Colon (tissue), 2 donors: ENCODE data around the gene OAT.
"Not testable (repeated sequence)": the region's sequence is repeated elsewhere in the genome, so short reads cannot be mapped to it uniquely, and the experiment has no call there.

Source experiments
- FAIRE-seq: peaks from 2 replicates; lab custom pipeline; 2012; peaks lifted over from hg19 to GRCh38; lab: Jason Lieb, UNC
- donor health status: control.
- donor health status: control.

OAT gene

GRCh38 chr10:124378881-124379471, 39.7 kb downstream of the OAT start:
- FAIRE-seq: no peak

DNA sequence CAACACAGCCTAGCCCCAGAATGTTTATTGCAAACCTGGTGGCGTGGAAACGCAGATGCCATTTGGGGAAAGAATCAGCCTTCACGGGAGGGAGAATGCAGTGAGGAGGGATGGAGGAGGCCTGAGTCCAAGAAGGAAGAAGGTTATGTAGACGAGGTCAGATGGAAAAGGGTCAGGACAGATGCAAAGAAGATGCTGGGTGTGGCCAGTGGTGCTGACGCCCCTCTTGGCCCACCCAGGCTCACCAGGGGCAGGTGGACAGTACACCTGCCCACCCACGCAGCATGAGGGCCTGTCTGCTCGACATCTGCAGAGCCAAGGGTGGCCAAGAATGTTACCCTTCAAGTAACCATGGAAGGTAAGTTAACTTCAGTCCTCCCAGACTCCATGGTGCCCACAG, 40.5 kb downstream of the OAT start:
- FAIRE-seq: no peak

DNA sequence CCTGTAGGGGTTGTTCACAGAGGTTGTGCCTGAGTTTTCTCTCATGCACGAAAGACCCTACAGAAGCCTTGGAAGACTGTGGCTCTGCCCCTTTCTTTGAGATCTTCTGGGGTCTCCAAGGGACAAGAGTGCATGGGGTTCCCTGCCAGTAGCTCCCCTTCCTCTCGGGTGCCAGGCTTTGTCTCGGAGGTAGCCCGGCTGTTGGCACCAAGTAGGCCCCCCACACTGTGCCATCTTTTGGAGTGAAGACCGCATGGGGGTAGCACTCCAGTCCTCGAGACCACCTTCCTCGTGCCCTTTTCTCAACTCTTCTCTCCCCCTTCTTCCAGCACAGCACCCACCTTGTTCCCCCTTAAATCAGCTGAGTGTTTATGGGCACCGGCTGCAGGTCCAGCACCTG, 41.6 kb downstream of the OAT start:
- no peak for FAIRE-seq

DNA sequence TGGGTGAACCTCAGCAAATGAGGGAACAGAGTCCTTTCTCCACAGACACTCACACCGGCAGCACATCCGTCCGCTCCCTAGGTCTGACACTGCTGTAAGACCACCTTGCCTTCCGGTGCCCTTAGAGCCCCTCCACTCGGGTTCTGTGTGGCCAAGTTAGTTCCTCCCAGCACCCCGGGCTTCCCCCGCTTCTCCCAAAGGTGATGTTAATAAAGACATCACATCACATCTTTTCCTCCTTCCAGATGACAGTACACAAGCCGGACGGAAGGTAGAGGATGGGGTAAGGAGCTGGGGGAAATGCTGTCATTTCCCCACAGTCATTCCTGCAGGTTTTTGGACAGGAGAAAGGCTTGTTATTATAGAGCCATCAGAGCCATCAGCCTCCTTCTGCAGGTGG, 42.3 kb downstream of the OAT start:
- FAIRE-seq: no peak

DNA sequence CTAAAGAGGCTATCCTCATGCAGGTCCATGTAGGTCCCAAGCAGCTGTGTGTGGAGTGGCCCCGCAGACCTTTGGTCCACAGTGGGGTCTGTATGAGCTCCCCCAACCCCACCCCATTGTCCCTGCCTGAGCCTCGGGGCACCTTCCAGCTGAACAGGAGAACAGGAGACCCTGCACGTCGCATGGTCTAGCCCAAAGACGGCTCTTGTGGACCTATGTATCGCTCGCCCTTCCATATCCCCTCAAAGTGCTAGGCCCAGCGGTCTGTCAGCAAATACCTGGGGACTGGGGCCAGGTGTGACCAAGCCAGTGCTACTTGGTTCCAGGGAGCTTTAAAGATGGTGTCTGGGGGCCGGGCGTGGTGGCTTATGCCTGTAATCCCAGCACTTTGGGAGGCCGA, 43.0 kb downstream of the OAT start:
- no peak for FAIRE-seq

DNA sequence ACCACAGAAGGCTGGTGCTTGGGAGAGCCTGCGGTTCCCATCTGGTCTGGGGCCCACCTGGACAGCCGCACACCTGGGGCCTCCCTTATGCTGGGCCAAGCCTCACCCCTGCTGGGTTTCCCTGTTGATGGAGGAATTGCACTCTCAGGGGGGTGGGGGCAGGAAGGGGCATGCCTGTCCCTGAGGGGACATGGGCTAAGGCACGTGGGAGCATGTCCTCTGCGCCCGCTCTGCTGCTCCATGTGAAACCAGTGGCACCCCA, 43.4 kb downstream of the OAT start:
- no peak for FAIRE-seq

- no peak for FAIRE-seq
Observed at GRCh38 chr10:124374535-124375352, 44.0 kb downstream of the OAT start.

DNA sequence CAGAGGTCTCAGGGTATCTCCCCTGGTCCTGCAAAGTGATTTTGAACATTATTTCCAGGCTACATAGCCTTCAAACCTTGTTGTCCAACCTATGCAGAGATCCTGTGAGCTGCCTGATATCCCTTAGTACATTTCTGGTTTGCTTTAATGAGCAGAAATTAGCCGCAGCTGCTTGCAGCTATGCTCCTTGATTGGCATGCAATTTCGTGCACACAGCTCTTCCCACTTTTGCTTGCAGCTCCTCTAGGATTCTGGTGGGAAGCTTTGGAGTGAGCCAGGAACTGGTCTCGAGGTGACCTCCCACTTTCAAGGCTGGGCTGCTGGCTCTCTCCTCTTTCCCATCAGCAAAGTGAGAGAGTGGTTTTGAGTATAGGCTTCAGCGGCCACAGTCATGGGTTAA, 45.8 kb downstream of the OAT start:
- FAIRE-seq: no peak

- no peak for FAIRE-seq
Observed at GRCh38 chr10:124370426-124370825, 48.3 kb downstream of the OAT start.

GRCh38 chr10:124369986-124370385, 48.7 kb downstream of the OAT start:
- no peak for FAIRE-seq

- FAIRE-seq: not testable (repeated sequence)
Observed at GRCh38 chr10:124369533-124369932, 49.2 kb downstream of the OAT start.

DNA sequence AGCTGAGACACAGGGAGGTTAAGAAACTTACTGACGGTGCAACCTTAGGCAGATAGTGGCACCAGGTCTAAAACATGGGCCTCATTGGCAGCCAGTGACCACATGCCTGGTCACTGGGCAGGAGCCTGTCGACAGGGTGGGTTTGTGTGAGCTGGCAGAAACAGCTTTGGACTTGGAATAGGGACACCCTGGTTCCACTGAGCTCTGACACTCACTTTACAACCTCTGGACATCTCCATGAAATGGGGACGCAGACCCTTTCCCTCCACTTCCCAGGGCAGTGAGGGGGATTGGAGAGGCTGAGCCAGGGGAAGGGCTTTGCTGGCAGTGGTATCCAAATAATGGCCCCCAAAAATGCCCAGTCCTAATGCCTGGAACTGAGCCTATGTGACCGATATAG, 49.7 kb downstream of the OAT start:
- no peak for FAIRE-seq

GRCh38 chr10:124367936-124368335, 50.8 kb downstream of the OAT start:
- FAIRE-seq: no peak

DNA sequence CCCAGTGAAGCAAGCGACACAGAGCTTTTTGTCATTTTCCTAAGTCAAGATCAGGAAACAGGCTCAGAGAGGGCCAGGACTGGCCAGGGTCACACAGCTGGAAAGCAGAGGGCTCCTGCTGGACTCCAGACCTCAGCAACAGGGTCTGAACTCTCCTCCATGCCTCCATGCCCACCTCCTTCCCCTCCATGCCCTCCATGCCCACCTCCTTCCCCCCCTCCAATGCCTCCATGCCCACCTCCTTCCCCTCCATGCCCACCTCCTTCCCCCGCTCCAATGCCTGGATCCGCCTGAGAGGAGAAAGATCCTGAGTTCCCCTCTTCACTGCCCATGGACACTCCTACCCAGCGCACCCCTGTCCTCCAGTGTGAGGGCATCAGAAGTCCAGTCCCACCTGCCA, 51.3 kb downstream of the OAT start:
- FAIRE-seq: no peak

- no peak for FAIRE-seq
Observed at GRCh38 chr10:124366825-124367224, 51.9 kb downstream of the OAT start.

- no peak for FAIRE-seq
Observed at GRCh38 chr10:124366343-124366742, 52.4 kb downstream of the OAT start.

DNA sequence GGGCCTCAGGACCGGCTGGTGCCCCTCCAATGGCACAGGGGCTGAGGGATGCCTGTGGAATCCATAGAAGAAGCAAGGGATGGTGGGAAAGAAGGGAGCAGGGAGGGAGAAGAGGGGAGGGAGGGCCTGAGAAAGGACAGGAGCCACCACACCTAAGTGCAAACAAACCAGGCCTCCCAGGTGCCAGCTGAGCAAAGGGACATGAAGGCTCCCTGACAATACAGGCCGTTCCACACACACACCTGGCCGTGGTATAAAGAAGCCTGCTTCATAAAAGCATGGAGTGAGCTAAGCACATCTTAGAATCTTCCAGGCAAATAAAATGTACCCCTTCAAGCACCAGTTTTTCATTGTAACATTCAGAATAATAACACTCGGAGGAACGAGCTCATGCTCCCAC, 54.0 kb downstream of the OAT start:
- FAIRE-seq: no peak

DNA sequence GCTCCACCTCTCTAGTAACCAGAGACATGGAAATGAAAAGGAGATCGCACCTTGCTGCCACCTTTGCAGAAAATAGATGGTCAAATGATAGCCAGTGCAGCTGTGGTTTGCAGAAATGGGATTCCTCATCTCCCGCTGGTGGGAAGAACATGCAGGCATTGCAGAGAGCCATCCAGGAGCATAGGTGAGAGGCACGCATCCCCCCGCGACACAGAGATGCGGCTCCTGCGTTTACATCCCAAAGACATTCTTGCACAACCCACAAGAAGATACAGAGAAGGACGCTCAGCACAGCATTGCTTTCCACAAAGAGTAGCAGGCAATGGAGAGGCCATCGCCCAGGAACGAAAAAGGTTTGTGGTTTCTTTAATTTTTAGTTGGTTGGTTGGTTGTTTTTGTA, 56.2 kb downstream of the OAT start:
- no peak for FAIRE-seq

DNA sequence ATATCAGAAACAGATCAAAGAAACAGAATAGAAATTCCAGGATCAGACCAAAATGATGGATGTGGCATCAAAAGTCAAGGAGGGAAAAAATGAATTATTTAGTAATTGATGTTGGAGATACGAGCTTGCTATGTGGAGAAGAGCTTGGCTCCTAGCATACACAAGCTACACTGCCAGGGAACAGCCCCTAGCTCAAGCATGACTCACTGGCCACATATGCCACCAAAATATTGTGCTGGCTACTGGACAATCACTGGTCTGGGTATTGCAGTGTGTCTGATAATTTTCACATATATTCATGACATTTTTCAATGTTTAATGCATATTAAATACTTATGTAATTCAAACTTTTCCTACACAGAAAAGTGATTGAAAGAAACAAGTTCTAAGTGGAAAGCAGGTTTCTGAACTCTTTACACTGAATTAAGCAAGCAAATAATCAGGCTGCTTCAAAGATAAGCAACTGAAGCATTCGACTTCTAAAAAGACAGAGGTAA, 59.3 kb downstream of the OAT start:
- no peak for FAIRE-seq

DNA sequence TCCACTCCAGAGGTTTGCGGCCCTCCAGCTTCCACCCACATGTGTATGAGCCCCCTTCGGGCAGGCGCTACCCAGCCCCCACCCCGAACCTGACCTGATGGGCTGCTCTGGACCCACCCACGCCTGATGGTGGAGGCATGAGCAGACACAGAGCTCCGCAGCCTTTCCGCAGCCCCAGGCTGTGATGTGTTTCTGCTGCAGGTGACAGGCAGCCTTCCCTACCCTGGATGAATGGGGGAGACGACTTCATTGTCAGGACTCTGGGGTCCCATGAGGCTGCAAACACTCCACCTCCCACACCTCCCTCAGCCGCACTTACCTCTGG, 61.2 kb downstream of the OAT start:
- FAIRE-seq: no peak

DNA sequence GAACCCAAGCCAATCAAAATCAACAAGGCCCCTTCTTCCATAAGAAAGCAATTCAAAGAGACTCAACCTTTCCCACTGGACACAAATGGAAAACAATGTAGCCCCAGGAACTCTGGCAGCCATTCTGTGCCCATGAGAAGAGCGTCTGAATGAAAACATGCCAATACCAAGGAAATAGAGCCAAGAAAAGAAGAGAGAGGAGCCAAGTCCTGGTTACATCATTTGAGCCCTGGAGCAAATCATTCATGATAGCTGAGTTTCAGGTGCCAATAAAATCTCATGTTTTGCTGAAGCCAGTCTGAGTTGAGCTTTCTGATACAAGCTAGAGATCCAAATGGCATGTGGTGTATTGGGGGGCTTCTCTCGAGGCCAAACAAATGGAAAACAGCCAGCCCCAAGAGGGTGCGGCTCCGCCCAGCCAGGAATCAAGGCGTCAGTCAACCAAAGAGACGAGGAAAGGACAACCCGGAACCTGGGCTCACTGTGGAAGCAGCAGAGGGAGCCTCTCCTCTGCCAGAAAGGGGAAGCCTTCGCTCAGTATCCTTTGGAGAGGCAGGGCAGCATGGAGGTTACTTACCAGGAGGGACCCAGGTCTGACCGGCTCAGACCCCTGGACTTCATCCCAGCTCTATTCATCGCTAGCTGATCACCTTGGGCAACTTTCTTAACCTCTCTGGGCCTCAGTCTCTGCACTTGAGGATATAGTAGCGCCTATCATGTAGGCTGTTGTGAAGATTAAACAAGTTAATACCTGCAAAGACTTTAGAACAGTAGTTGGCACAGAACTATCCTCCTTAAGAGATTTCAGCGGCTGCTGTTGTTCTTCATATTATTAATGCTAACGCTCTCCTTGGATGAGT, 61.8 kb downstream of the OAT start:
- no peak for FAIRE-seq

DNA sequence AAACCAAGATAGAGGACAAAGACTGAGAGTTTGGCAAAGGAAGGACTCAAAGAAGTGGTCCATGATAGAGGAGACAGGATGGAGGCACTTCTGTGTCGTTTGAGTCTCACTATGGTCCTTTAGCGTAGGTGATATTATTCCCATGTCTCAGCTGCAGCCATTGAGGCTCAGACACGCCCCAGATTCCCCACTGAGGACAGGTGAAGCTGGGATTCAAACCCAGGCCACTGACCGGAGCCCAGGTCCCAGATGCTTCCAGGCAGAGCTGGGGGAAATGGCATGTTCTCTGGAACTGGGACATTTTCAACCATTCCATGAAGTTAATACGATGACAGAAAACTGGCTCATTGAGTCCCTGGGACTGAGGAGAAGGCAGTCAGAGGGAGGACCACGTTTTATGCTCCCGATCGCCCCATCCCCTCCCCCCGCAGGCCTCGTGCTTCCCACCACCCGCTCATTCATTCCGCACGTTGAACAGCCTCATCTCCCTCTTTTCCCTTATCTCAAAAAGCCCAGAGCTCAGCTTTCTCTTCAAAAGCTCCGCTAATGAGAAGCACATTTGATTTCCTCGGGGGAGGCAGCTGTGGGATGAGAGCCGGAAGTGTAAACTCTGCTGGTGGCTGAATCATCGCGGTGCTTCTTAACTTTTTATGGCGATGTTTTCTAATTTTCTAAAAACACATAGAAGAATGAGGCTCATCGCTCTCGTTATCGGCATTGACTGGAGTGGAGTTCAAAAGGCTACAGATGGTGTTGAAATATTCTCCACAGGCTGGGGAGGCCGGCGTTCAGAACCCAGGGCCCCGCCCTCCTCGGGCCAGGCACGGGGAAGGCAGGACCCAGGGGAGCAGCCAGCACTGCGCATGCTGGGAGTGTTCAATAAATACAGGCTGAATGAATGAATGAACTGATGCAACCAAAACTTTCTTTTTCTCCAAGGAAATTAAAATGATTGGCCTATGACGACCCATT, 64.0 kb downstream of the OAT start:
- FAIRE-seq: no peak
